K562 (cell line): Measurements from ENCODE around the gene KXD1. TPM values are rescaled to one million over a fixed set of nuclear protein-coding genes. Genes with fewer than 3 reads are reported as not detected.

Experiments used
- ATAC-seq: fragments of 200-7000 bp; cut with Tn5 transposase; 3 replicates; pipeline ENCODE4 v1.9.1; 2020; ENCODE audit warnings: moderate library complexity
- BruUV-seq: library from RNA; stranded (reverse); fragments of 400-500 nt; replicated peaks from 2 replicates; lab custom pipeline; 2021; lab: Mats Ljungman, UMichigan
- CTCF ChIA-PET: fragments of 300-600 bp; formaldehyde crosslinking; extraction: SDS; loops from one replicate; lab custom pipeline; 2021; ENCODE audit warnings: low intra/inter-chr PET ratio; lab: Yijun Ruan, JAX
- POLR2A ChIA-PET: fragments of 300-600, 350-650 bp; sonication (Branson Sonifier 250); formaldehyde crosslinking; extraction: SDS; loops from one replicate; lab custom pipeline; 2021; ENCODE audit warnings: antibody characterized with exemption, inconsistent platforms; lab: Yijun Ruan, JAX
- DNase-seq, 4 experiments: peaks; one replicate each; pipeline versions ENCODE4 v3.0.0 to v3.0.0-alpha.2; 2011 to 2018; ENCODE audit warnings: low spot score in 3 of 4, mixed read lengths in 3 of 4; ENCODE audit errors: extremely low read depth in 1 of 4
- FAIRE-seq: peaks from 2 replicates; lab custom pipeline; 2011; peaks lifted over from hg19 to GRCh38; lab: Jason Lieb, UNC
- H2AFZ ChIP-seq: 2 replicates; pipeline ENCODE4 v1.6.0; 2011; ENCODE audit warnings: low read depth, low read length, control low read depth, inconsistent platforms
- H3K27ac ChIP-seq: fragments of 200-600 bp; 3 replicates; pipeline ENCODE4 v1.8.0; 2011; ENCODE audit warnings: low read depth, mild to moderate bottlenecking, control low read depth, inconsistent platforms, low read length, moderate library complexity, mixed read lengths; ENCODE audit errors: extremely low read depth
- H3K27me3 ChIP-seq, 2 experiments: fragments of 300-600 bp in 1 of 2; 2 replicates in 1 of 2; 3 replicates in 1 of 2; pipeline versions ENCODE4 v1.6.0 to v1.8.0; 2011; ENCODE audit warnings: inconsistent platforms in 2 of 2, low read length in 2 of 2, mild to moderate bottlenecking in 1 of 2, mixed read lengths in 1 of 2, moderate library complexity in 1 of 2; ENCODE audit not compliant: control insufficient read depth in 2 of 2, insufficient read depth in 2 of 2
- H3K36me3 ChIP-seq: fragments of 300-600 bp; 3 replicates; pipeline ENCODE4 v1.8.0; 2011; ENCODE audit warnings: mild to moderate bottlenecking, low read length, inconsistent platforms; ENCODE audit not compliant: control insufficient read depth, insufficient read depth
- H3K4me1 ChIP-seq, 2 experiments: fragments of 200-600 bp in 1 of 2; replicated peaks in 1 of 2; 2 replicates in 1 of 2; 3 replicates in 1 of 2; pipeline versions ENCODE4 v1.5.1 to v1.8.0; 2011; ENCODE audit warnings: inconsistent platforms in 2 of 2, low read length in 2 of 2, mild to moderate bottlenecking in 1 of 2, mixed read lengths in 1 of 2, moderate library complexity in 1 of 2; ENCODE audit not compliant: control insufficient read depth in 2 of 2, insufficient read depth in 2 of 2
- H3K4me2 ChIP-seq: 2 replicates; pipeline ENCODE4 v1.6.1; 2011; ENCODE audit warnings: low read length, control low read depth, inconsistent platforms, mixed read lengths; ENCODE audit not compliant: insufficient read depth
- H3K4me3 ChIP-seq: fragments of 200-600 bp; sonication (generic), shearing (Covaris generic); 2 replicates; pipeline ENCODE4 v1.5.1; 2016; ENCODE audit warnings: control low read depth, inconsistent platforms
- H3K79me2 ChIP-seq: fragments of 200-600 bp; 3 replicates; pipeline ENCODE4 v1.8.0; 2011; ENCODE audit warnings: low read length, inconsistent platforms; ENCODE audit not compliant: control insufficient read depth, insufficient read depth
- H3K9ac ChIP-seq, 2 experiments: 2 replicates each; pipeline versions ENCODE4 v1.6.0 to v1.6.1; 2011; ENCODE audit warnings: low read depth in 2 of 2, low read length in 2 of 2, control low read depth in 1 of 2, inconsistent platforms in 1 of 2, mild to moderate bottlenecking in 1 of 2, mixed read lengths in 1 of 2; ENCODE audit not compliant: insufficient read depth in 1 of 2
- H3K9me1 ChIP-seq: one replicate; pipeline ENCODE4 v1.6.0; 2011; ENCODE audit warnings: inconsistent platforms, mild to moderate bottlenecking, low read length, moderate library complexity; ENCODE audit not compliant: control insufficient read depth, insufficient read depth
- H3K9me3 ChIP-seq: replicated peaks from 2 replicates; pipeline ENCODE4 v1.5.1; 2011; ENCODE audit warnings: low read depth, low read length, inconsistent platforms; ENCODE audit not compliant: control insufficient read depth, insufficient read depth
- H4K20me1 ChIP-seq: replicated peaks from 2 replicates; pipeline ENCODE4 v1.6.1; 2011; ENCODE audit warnings: low read length, inconsistent platforms, mixed read lengths; ENCODE audit not compliant: control insufficient read depth, insufficient read depth
- EHMT2 ChIP-seq: fragments of 450-650 bp; IDR thresholded peaks from 2 replicates; pipeline ENCODE4 v1.6.1; 2018; ENCODE audit warnings: antibody characterized with exemption
- HES1 ChIP-seq: fragments of 450-650 bp; IDR thresholded peaks from 2 replicates; pipeline ENCODE4 v1.6.1; 2016; ENCODE audit warnings: low read depth, mild to moderate bottlenecking, moderate library complexity
- JUND ChIP-seq, 2 experiments: IDR thresholded peaks; 2 replicates in 1 of 2; 3 replicates in 1 of 2; pipeline ENCODE4 v1.6.1; 2011; ENCODE audit warnings: borderline replicate concordance in 2 of 2, low read depth in 2 of 2, low read length in 2 of 2, improper control_type of control experiment in 1 of 2, missing biosample characterization in 1 of 2, missing genetic modification characterization in 1 of 2, missing genetic modification reagents in 1 of 2
- PKNOX1 ChIP-seq: fragments of 450-650 bp; IDR thresholded peaks from 2 replicates; pipeline ENCODE4 v1.6.1; 2016
- POLR2G ChIP-seq: fragments of 200-400 bp; formaldehyde crosslinking; IDR thresholded peaks from 2 replicates; pipeline ENCODE4 v1.6.1; 2017; ENCODE audit warnings: low read depth, mild to moderate bottlenecking, antibody characterized with exemption, low read length, moderate library complexity
- RCOR1 ChIP-seq, 2 experiments: IDR thresholded peaks; 2 replicates each; pipeline ENCODE4 v1.6.1; 2012; ENCODE audit warnings: low read depth in 2 of 2, low read length in 2 of 2, borderline replicate concordance in 1 of 2, improper control_type of control experiment in 1 of 2
- SMAD3 ChIP-seq: fragments of 450-650 bp; formaldehyde crosslinking; conservative IDR thresholded peaks from 2 replicates; pipeline ENCODE4 v1.4.0; 2020; ENCODE audit warnings: mild to moderate bottlenecking
- TGIF2 ChIP-seq: sonication (generic); formaldehyde crosslinking; IDR thresholded peaks from 2 replicates; pipeline ENCODE4 v1.8.1; 2022; ENCODE audit warnings: mild to moderate bottlenecking, missing genetic modification reagents, moderate library complexity
- ZEB2 ChIP-seq: fragments of 450-650 bp; IDR thresholded peaks from 2 replicates; pipeline ENCODE4 v1.6.1; 2016
- ZNF398 ChIP-seq: fragments of 250-450 bp; sonication (Bioruptor Pico); IDR thresholded peaks from 2 replicates; pipeline ENCODE4 v1.8.0; 2021; ENCODE audit warnings: moderate library complexity, mild to moderate bottlenecking, inconsistent platforms
- ZNF707 ChIP-seq: fragments of 250-450 bp; sonication (Bioruptor Pico); conservative IDR thresholded peaks from 2 replicates; pipeline ENCODE4 v1.8.0; 2022; ENCODE audit warnings: inconsistent platforms, mild to moderate bottlenecking, moderate library complexity
- ZNF717 ChIP-seq: fragments of 250-450 bp; sonication (Bioruptor Pico); IDR thresholded peaks from 2 replicates; pipeline ENCODE4 v1.5.0; 2021
- WGBS: fragments of 100-300 bp; shearing (Covaris generic); methylation state at CpG from one replicate; pipeline ENCODE4 v1.1.6; 2016; ENCODE audit warnings: low coverage, mixed read lengths; ENCODE audit not compliant: insufficient coverage; ENCODE audit errors: missing lambda C conversion rate; 5-methylcytosine and 5-hydroxymethylcytosine counted together
- in situ Hi-C: fragments of 300-500 bp; cut with MboI; formaldehyde crosslinking; loops from 4 replicates; pipeline ENCODE4 v1.15.0; 2018; ENCODE audit warnings: inconsistent platforms, mixed read lengths
- intact Hi-C: fragments of 100-400 bp; cut with micrococcal nuclease; formaldehyde crosslinking; loops from 2 replicates; pipeline ENCODE4 v1.14.2; 2022
- polyA plus RNA-seq, 8 experiments: library from polyadenylated mRNA; depleted of rRNA in 4 of 8; stranded (reverse) in 5 of 8; unstranded in 3 of 8; fragments of >200 nt; fragmentation: Nextera tagmentation in 2 of 8; fragmentation: Illumina TruSeq in 1 of 8; extraction: Ambion mirVana in 2 of 8; extraction: Trizol in 1 of 8; gene quantifications; 2 replicates each; pipeline versions ENCODE4 v1.2.1 to v1.2.3, GENCODE V29; 2011 to 2014; ENCODE audit warnings: inconsistent platforms in 1 of 8, missing spikeins in 1 of 8
- total RNA-seq, 7 experiments: library from RNA; depleted of rRNA in 6 of 7; stranded (reverse); fragments of >200 nt in 6 of 7; fragmentation: Illumina TruSeq in 2 of 7; extraction: Trizol in 2 of 7; gene quantifications; 2 replicates each; pipeline versions ENCODE4 v1.2.1 to v1.2.3, GENCODE V29; 2011 to 2021; ENCODE audit warnings: low replicate concordance in 1 of 7
- TF ChIP-seq, protein P1 (sequence below): fragments of 250-450 bp; sonication (Bioruptor Pico); IDR thresholded peaks from 2 replicates; pipeline ENCODE4 v1.4.0; 2020; ENCODE audit warnings: borderline replicate concordance
- TF ChIP-seq, protein P2 (sequence below): fragments of 450-650 bp; conservative IDR thresholded peaks from 2 replicates; pipeline ENCODE4 v1.6.1; 2016; ENCODE audit warnings: missing genetic modification characterization, low read depth, mild to moderate bottlenecking, control low read depth, missing compliant biosample characterization

The KXD1 gene
- total and polyA plus RNA-seq, 9 of the 15 experiments (the other 6 are each of a cell fraction or from before 2014, with no cell fraction given): 21.9 to 210 (median 118) TPM

DNA sequence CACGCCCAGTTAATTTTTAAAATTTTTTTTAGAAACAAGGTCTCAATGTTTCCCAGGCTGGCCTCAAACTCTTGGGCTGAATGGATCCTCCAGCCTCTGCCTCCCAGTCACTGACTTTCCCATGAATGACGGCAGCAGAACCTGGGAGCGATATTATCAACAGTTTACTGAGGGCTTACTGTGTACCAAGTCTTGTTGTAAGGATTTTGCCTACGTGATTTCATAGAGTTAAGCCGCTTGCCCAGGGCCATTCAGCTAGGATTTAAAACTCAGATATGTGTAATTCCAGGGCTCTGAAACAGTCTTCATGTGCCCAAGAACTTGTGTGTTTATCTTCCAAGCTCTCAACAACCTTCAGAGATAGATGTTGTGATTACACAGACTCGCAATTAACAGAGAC is 6.0 kb upstream of the KXD1 start:
- no peak overlapping the region for H3K4me3 ChIP-seq
- H3K27me3 ChIP-seq: no peaks in the 10 kb centered on the region
- DNase-seq (peak in 1 of 4 experiments; percentile 17), FAIRE-seq (peak; percentile 42)
- H3K79me2 ChIP-seq: no peaks in the 10 kb centered on the region
- intact Hi-C loops: no loop called here
- no peaks in the 10 kb centered on the region for H3K9me3 ChIP-seq
- peak overlapping the region; percentile 34 for H2AFZ ChIP-seq
- no peaks in the 10 kb centered on the region for H4K20me1 ChIP-seq
- no peaks in the 10 kb centered on the region for H3K36me3 ChIP-seq
- TF ChIP-seq EHMT2 (no peak), ZNF717 (CRISPR knock-in tag) (no peak), RCOR1 (IDR thresholded peaks at IDR 0.05; ENCODE audit: borderline replicate concordance in 1 of 2, low read depth in 2 of 2, low read length in 2 of 2) (0 out of 4 replicates have a peak, but pooled peaks of 1 of the 2 experiments have one; percentile 24), ZEB2 (no peak), JUND (IDR thresholded peaks at IDR 0.05; ENCODE audit: borderline replicate concordance, low read depth, low read length) (0 out of 2 replicates have a peak, but pooled peaks have one; percentile 8), JUND (tag; IDR thresholded peaks at IDR 0.05; ENCODE audit: borderline replicate concordance, low read depth, low read length) (no peak), HES1 (no peak), ZNF398 (CRISPR knock-in tag) (no peak), PKNOX1 (peak; percentile 23; the same call in 1 of the 2 replicates), ZNF707 (CRISPR knock-in tag) (no peak), TGIF2 (CRISPR knock-in tag) (no peak), SMAD3 (no peak), POLR2G (no peak)
- TF ChIP-seq, protein P1, sequence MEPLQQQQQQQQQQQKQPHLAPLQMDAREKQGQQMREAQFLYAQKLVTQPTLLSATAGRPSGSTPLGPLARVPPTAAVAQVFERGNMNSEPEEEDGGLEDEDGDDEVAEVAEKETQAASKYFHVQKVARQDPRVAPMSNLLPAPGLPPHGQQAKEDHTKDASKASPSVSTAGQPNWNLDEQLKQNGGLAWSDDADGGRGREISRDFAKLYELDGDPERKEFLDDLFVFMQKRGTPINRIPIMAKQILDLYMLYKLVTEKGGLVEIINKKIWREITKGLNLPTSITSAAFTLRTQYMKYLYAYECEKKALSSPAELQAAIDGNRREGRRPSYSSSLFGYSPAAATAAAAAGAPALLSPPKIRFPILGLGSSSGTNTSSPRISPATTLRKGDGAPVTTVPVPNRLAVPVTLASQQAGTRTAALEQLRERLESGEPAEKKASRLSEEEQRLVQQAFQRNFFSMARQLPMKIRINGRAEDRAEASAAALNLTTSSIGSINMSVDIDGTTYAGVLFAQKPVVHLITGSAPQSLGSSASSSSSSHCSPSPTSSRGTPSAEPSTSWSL (CRISPR knock-in tag): no peak
- TF ChIP-seq, protein P2, sequence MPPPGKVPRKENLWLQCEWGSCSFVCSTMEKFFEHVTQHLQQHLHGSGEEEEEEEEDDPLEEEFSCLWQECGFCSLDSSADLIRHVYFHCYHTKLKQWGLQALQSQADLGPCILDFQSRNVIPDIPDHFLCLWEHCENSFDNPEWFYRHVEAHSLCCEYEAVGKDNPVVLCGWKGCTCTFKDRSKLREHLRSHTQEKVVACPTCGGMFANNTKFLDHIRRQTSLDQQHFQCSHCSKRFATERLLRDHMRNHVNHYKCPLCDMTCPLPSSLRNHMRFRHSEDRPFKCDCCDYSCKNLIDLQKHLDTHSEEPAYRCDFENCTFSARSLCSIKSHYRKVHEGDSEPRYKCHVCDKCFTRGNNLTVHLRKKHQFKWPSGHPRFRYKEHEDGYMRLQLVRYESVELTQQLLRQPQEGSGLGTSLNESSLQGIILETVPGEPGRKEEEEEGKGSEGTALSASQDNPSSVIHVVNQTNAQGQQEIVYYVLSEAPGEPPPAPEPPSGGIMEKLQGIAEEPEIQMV (tag): no peak
- TF ChIP-seq, all 486 proteins: peak for 3
- peak; percentile 44 for ATAC-seq
- Histone ChIP-seq H3K4me1 (peaks cover 0 to 9% of the 10 kb centered on the region in 2 experiments; a peak in 2 of 5 replicates), H3K27ac (no peak overlapping the region), H3K4me2 (no peak overlapping the region), H3K9ac (no peak overlapping the region; a peak in 1 of 4 replicates), H3K9me1 (no peaks in the 10 kb centered on the region)
- in situ Hi-C loops: no loop called here
- CTCF ChIA-PET: interaction anchor here (0.7 kb wide), 1 partner anchor 50 kb away, joined by 4 read pairs; no protein-coding TSS in a partner anchor
- POLR2A ChIA-PET: no interaction called here
- no TSS peak for BruUV-seq
- 16% methylated on average over 6 of the region's 6 CpGs for WGBS
